GM20431 (cell line): ENCODE results near the gene IPO9.

Source experiments
- in situ Hi-C: fragments of 300-500 bp; cut with MseI, MboI; formaldehyde crosslinking; loops from one replicate; pipeline ENCODE4 v1.15.0; 2020; ENCODE audit warnings: low sequenced_read_pairs; ENCODE audit not compliant: unreplicated experiment

Gene IPO9

GRCh38 chr1:201925981-201926645 is 97.2 kb downstream of the IPO9 start:
- in situ Hi-C loops: no loop called here

- in situ Hi-C loops: no loop called here
These were observed 99.3 kb downstream of the IPO9 start for GRCh38 chr1:201928266-201928665.

GRCh38 chr1:201930137-201930536 is 101.2 kb downstream of the IPO9 start:
- in situ Hi-C loops: no loop called here

- in situ Hi-C loops: no loop called here
These were observed 101.8 kb downstream of the IPO9 start for GRCh38 chr1:201930803-201931202.
